ENCODE results near the gene NLGN1. TPM values are rescaled to one million over a fixed set of nuclear protein-coding genes. Genes with fewer than 3 reads are reported as not detected.

Gene NLGN1
- total RNA-seq, 1 donor from 2014 or later: 50.2 TPM

- peaks cover 2% of the 10 kb centered on the region for H3K9me3 Mint-ChIP-seq (ENCODE audit: unreplicated experiment)
- TF ChIP-seq CTCF (IDR thresholded peaks at IDR 0.05; ENCODE audit: partially characterized antibody, unreplicated experiment): no peak
Observed at GRCh38 chr3:173846584-173846983, 449.0 kb downstream of the NLGN1 start.

GRCh38 chr3:173849489-173849888 lies 451.9 kb downstream of the NLGN1 start:
- H3K4me1 Mint-ChIP-seq (ENCODE audit: low read depth, unreplicated experiment): no peaks in the 10 kb centered on the region

More at GRCh38 chr3:173846584-173846983, 449.0 kb downstream of the NLGN1 start:
- DNase-seq: no peak
- Mint-ChIP-seq H3K27me3 (ENCODE audit: unreplicated experiment) (no peaks in the 10 kb centered on the region), H3K4me1 (ENCODE audit: low read depth, unreplicated experiment) (no peaks in the 10 kb centered on the region), H3K27ac (ENCODE audit: unreplicated experiment) (no peak overlapping the region), H3K36me3 (ENCODE audit: unreplicated experiment) (no peaks in the 10 kb centered on the region), H3K4me3 (ENCODE audit: unreplicated experiment) (no peak overlapping the region)

GRCh38 chr3:173857154-173857553 lies 459.6 kb downstream of the NLGN1 start:
- Mint-ChIP-seq H3K4me3 (ENCODE audit: unreplicated experiment) (no peak overlapping the region), H3K4me1 (ENCODE audit: low read depth, unreplicated experiment) (no peaks in the 10 kb centered on the region), H3K9me3 (ENCODE audit: unreplicated experiment) (no peaks in the 10 kb centered on the region), H3K36me3 (ENCODE audit: unreplicated experiment) (no peaks in the 10 kb centered on the region), H3K27me3 (ENCODE audit: unreplicated experiment) (no peaks in the 10 kb centered on the region), H3K27ac (ENCODE audit: unreplicated experiment) (no peak overlapping the region)
- TF ChIP-seq CTCF (IDR thresholded peaks at IDR 0.05; ENCODE audit: partially characterized antibody, unreplicated experiment): no peak
- DNase-seq: no peak

More at GRCh38 chr3:173849489-173849888, 451.9 kb downstream of the NLGN1 start:
- Mint-ChIP-seq H3K27ac (ENCODE audit: unreplicated experiment) (no peak overlapping the region), H3K4me3 (ENCODE audit: unreplicated experiment) (no peak overlapping the region), H3K9me3 (ENCODE audit: unreplicated experiment) (no peaks in the 10 kb centered on the region), H3K27me3 (ENCODE audit: unreplicated experiment) (no peaks in the 10 kb centered on the region), H3K36me3 (ENCODE audit: unreplicated experiment) (no peaks in the 10 kb centered on the region)
- DNase-seq: no peak
- no peak for TF ChIP-seq CTCF (IDR thresholded peaks at IDR 0.05; ENCODE audit: partially characterized antibody, unreplicated experiment)

GRCh38 chr3:173862701-173863100 lies 465.2 kb downstream of the NLGN1 start:
- TF ChIP-seq CTCF (IDR thresholded peaks at IDR 0.05; ENCODE audit: partially characterized antibody, unreplicated experiment): no peak
- H3K27me3 Mint-ChIP-seq (ENCODE audit: unreplicated experiment): no peaks in the 10 kb centered on the region
- no peak overlapping the region for H3K4me3 Mint-ChIP-seq (ENCODE audit: unreplicated experiment)
- no peak overlapping the region for H3K27ac Mint-ChIP-seq (ENCODE audit: unreplicated experiment)
- H3K9me3 Mint-ChIP-seq (ENCODE audit: unreplicated experiment): no peaks in the 10 kb centered on the region
- H3K4me1 Mint-ChIP-seq (ENCODE audit: low read depth, unreplicated experiment): peaks cover 8% of the 10 kb centered on the region
- H3K36me3 Mint-ChIP-seq (ENCODE audit: unreplicated experiment): no peaks in the 10 kb centered on the region
- DNase-seq: no peak

- H3K36me3 Mint-ChIP-seq (ENCODE audit: unreplicated experiment): no peaks in the 10 kb centered on the region
- H3K27ac Mint-ChIP-seq (ENCODE audit: unreplicated experiment): no peak overlapping the region
- H3K4me3 Mint-ChIP-seq (ENCODE audit: unreplicated experiment): no peak overlapping the region
- TF ChIP-seq CTCF (IDR thresholded peaks at IDR 0.05; ENCODE audit: partially characterized antibody, unreplicated experiment): no peak
- peaks cover 8% of the 10 kb centered on the region for H3K4me1 Mint-ChIP-seq (ENCODE audit: low read depth, unreplicated experiment)
- no peaks in the 10 kb centered on the region for H3K9me3 Mint-ChIP-seq (ENCODE audit: unreplicated experiment)
- DNase-seq: no peak
- no peaks in the 10 kb centered on the region for H3K27me3 Mint-ChIP-seq (ENCODE audit: unreplicated experiment)
Observed at GRCh38 chr3:173863551-173863950, 466.0 kb downstream of the NLGN1 start.
